PC-9 (cell line): ENCODE data around the gene FGF14. TPM values are rescaled to one million over a fixed set of nuclear protein-coding genes. Genes with fewer than 3 reads are reported as not detected.
A peak's percentile ranks its signal among the peaks of the same experiment; 100 is the strongest.

ENCODE experiments used
- BruUV-seq: library from RNA; stranded (reverse); fragments of 400-500 nt; replicated peaks from 2 replicates; lab custom pipeline; 2021; lab: Mats Ljungman, UMichigan
- CTCF ChIA-PET: fragments of 300-600 bp; sonication (Branson Sonifier 250); formaldehyde crosslinking; loops from one replicate; lab custom pipeline; 2022; ENCODE audit warnings: antibody characterized with exemption; lab: Charles Lee
- POLR2A ChIA-PET: fragments of 300-600 bp; sonication (Branson Sonifier 250); formaldehyde crosslinking; loops from one replicate; lab custom pipeline; 2022; ENCODE audit warnings: antibody characterized with exemption; ENCODE audit not compliant: unreplicated experiment; lab: Charles Lee
- DNase-seq, 2 experiments: peaks; one replicate each; pipeline versions ENCODE4 v3.0.0 to v3.0.0-alpha.2; 2015 to 2022; ENCODE audit warnings: mixed read lengths in 1 of 2
- H2AFZ ChIP-seq: fragments of 200-600 bp; sonication (generic); 2 replicates; pipeline ENCODE4 v1.8.1; 2017; ENCODE audit warnings: antibody characterized with exemption
- H3F3A ChIP-seq: fragments of 200-600 bp; sonication (generic); 2 replicates; pipeline ENCODE4 v1.8.1; 2017; ENCODE audit warnings: antibody characterized with exemption, mild to moderate bottlenecking, low read depth; ENCODE audit not compliant: insufficient read depth
- H3K27ac ChIP-seq: fragments of 200-600 bp; sonication (generic); 2 replicates; pipeline ENCODE4 v1.6.1; 2016; ENCODE audit warnings: mixed run types
- H3K27me3 ChIP-seq: fragments of 200-600 bp; sonication (generic); 2 replicates; pipeline ENCODE4 v1.6.1; 2016; ENCODE audit warnings: low read depth, mixed run types; ENCODE audit not compliant: insufficient read depth
- H3K36me3 ChIP-seq: fragments of 200-600 bp; sonication (generic); 2 replicates; pipeline ENCODE4 v1.6.1; 2016; ENCODE audit warnings: low read depth, mixed run types
- H3K4me1 ChIP-seq: fragments of 200-600 bp; sonication (generic); replicated peaks from 2 replicates; pipeline ENCODE4 v1.6.1; 2016; ENCODE audit warnings: mixed run types; ENCODE audit not compliant: insufficient read depth
- H3K4me2 ChIP-seq: fragments of 200-600 bp; sonication (generic); 2 replicates; pipeline ENCODE4 v1.6.1; 2017; ENCODE audit warnings: mixed run types
- H3K4me3 ChIP-seq: fragments of 200-600 bp; sonication (generic); 2 replicates; pipeline ENCODE4 v1.6.1; 2016; ENCODE audit warnings: mixed run types
- H3K79me2 ChIP-seq: fragments of 200-600 bp; sonication (generic); 2 replicates; pipeline ENCODE4 v1.6.1; 2017; ENCODE audit warnings: low read depth, mixed run types
- H3K9me2 ChIP-seq: fragments of 200-600 bp; sonication (generic); 2 replicates; pipeline ENCODE4 v1.8.1; 2017; ENCODE audit warnings: mild to moderate bottlenecking; ENCODE audit not compliant: insufficient read depth
- H3K9me3 ChIP-seq: fragments of 200-600 bp; sonication (generic); 2 replicates; pipeline ENCODE4 v1.8.1; 2016; ENCODE audit warnings: low read depth; ENCODE audit not compliant: insufficient read depth
- H4K20me1 ChIP-seq: fragments of 200-600 bp; sonication (generic); 2 replicates; pipeline ENCODE4 v1.8.1; 2017; ENCODE audit not compliant: insufficient read depth
- CTCF ChIP-seq: fragments of 200-600 bp; sonication (generic); conservative IDR thresholded peaks from 2 replicates; pipeline ENCODE4 v1.6.1; 2017; ENCODE audit warnings: mixed run types, antibody characterized with exemption, mild to moderate bottlenecking, moderate library complexity
- EZH2 ChIP-seq: fragments of 200-600 bp; sonication (generic); IDR thresholded peaks from 2 replicates; pipeline ENCODE4 v1.8.0; 2017; ENCODE audit warnings: antibody characterized with exemption, low read depth
- intact Hi-C: fragments of 100-400 bp; cut with micrococcal nuclease; formaldehyde crosslinking; loops from one replicate; pipeline ENCODE4 v1.10.0; 2022; ENCODE audit not compliant: unreplicated experiment
- total RNA-seq: library from RNA; stranded (reverse); gene quantifications from 2 replicates; pipeline ENCODE4 v1.2.3, GENCODE V29; 2021

The FGF14 gene
- total RNA-seq, 1 experiment from 2014 or later, result not detected

DNA sequence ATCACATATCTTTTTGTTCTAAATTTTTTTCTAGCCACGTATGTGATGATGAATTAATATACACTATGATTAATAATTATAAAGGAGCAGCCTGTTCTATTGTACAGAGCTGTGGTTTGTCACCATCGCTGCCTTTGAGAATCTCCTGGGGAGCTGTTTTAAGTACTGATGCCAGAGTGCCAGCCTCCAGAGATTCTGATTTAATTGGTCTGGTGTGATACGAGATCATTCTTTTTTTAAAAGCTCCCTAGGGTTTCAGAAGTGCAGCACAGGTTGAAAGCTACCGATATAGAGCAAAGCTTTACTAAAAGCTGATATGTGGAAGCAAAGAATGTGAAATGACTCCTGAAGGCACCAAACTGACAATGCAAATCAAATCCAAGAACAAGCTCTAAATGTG, 634.7 kb downstream of the FGF14 start:
- no peak for DNase-seq
- Histone ChIP-seq H3K4me1 (no peaks in the 10 kb centered on the region), H3K4me3 (no peak overlapping the region), H3K9me2 (no peaks in the 10 kb centered on the region), H3K36me3 (no peaks in the 10 kb centered on the region), H4K20me1 (no peaks in the 10 kb centered on the region), H3K4me2 (no peak overlapping the region), H3K79me2 (no peaks in the 10 kb centered on the region), H3K27ac (no peak overlapping the region), H3K27me3 (no peaks in the 10 kb centered on the region), H3F3A (no peaks in the 10 kb centered on the region), H2AFZ (no peak overlapping the region), H3K9me3 (no peaks in the 10 kb centered on the region)
- TF ChIP-seq EZH2 (no peak), CTCF (no peak)
- ChIA-PET POLR2A (no interaction called here), CTCF (no interaction called here)
- no TSS peak for BruUV-seq
- intact Hi-C loops, result no loop called here

GRCh38 chr13:101763191-101763590, 638.7 kb downstream of the FGF14 start:
- TF ChIP-seq EZH2 (no peak), CTCF (no peak)
- no peak overlapping the region for H2AFZ ChIP-seq
- H3K4me1 ChIP-seq, result no peaks in the 10 kb centered on the region
- no peaks in the 10 kb centered on the region for H3K9me3 ChIP-seq
- no peaks in the 10 kb centered on the region for H3K36me3 ChIP-seq
- no peaks in the 10 kb centered on the region for H3K79me2 ChIP-seq
- no peak overlapping the region for H3K27ac ChIP-seq
- no peaks in the 10 kb centered on the region for H3F3A ChIP-seq
- intact Hi-C loops, result no loop called here
- no peaks in the 10 kb centered on the region for H4K20me1 ChIP-seq
- H3K9me2 ChIP-seq, result no peaks in the 10 kb centered on the region
- no TSS peak for BruUV-seq
- DNase-seq, result peak in 1 of 2 experiments; percentile 51
- POLR2A ChIA-PET, result no interaction called here
- no peaks in the 10 kb centered on the region for H3K27me3 ChIP-seq
- H3K4me3 ChIP-seq, result no peak overlapping the region
- CTCF ChIA-PET, result no interaction called here
- H3K4me2 ChIP-seq, result no peak overlapping the region

- BruUV-seq, result no TSS peak
- intact Hi-C loops, result loop anchor here (1.0 to 10.0 kb wide), 4 partner anchors 243 to 612 kb away; partner anchors contain the start of gene NALCN
- Histone ChIP-seq H3K9me2 (no peaks in the 10 kb centered on the region), H4K20me1 (no peaks in the 10 kb centered on the region), H3K36me3 (no peaks in the 10 kb centered on the region), H2AFZ (no peak overlapping the region), H3K27ac (no peak overlapping the region), H3K79me2 (no peaks in the 10 kb centered on the region), H3K4me3 (no peak overlapping the region), H3K9me3 (no peaks in the 10 kb centered on the region), H3F3A (no peaks in the 10 kb centered on the region), H3K4me2 (no peak overlapping the region), H3K4me1 (no peaks in the 10 kb centered on the region), H3K27me3 (no peaks in the 10 kb centered on the region)
- DNase-seq, result peak in 1 of 2 experiments; percentile 58
- TF ChIP-seq EZH2 (no peak), CTCF (peak; percentile 89)
- POLR2A ChIA-PET, result interaction anchor here (0.7 kb wide), 1 partner anchor 268 kb away, joined by 6 read pairs; no protein-coding TSS in a partner anchor
- CTCF ChIA-PET, result interaction anchor here (3.2 kb wide), 1 partner anchor 613 kb away, joined by 11 read pairs; no protein-coding TSS in a partner anchor
These were observed 644.3 kb downstream of the FGF14 start for GRCh38 chr13:101757446-101758039.
